Measurements from ENCODE around the gene GMPR2. TPM values are rescaled to one million over a fixed set of nuclear protein-coding genes. Genes with fewer than 3 reads are reported as not detected.
A peak's percentile ranks its signal among the peaks of the same experiment; 100 is the strongest.

The GMPR2 gene
- total and polyA plus RNA-seq, 5 experiments from 2014 or later = 76.4 to 111 (median 79.7) TPM

DNA sequence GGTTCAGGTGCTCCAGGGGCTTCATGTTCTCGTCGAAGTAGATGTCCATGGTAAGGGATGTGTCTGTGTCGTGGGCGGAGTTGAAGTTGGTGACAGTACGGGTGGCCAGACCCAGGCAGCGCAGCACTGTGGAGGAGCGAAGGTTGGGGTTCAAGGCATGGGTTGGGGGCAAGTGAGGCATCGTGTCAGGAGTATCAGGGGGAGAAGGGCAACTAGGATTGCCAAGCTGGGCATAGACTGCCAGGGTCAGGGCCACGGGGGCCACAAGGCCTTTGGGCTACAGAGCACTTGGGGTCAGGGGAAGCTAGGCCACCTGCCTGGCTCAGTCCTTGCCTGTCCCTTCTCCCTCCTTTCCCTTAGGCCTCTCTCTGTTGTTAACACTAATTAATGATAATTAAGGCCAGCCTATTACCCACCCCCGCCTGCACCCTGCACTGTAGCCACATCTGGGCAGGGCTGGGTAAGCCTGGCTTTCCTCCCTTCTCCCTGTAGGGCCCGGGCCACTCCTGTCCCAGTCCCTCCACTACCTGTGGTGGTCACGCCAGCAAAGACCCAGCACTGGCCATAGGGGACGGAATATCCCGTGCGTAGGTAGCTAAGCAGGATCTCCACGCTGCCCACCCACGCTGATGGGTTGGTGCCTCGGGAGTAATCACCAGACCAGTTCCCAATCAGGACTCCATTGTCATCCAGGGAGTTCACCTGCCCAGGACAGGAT, 26.0 kb downstream of the GMPR2 start:
- Mint-ChIP-seq H3K27me3 (no peaks in the 10 kb centered on the region), H3K9me3 (no peaks in the 10 kb centered on the region), H3K4me1 (no peaks in the 10 kb centered on the region), H3K4me3 (no peak overlapping the region), H3K36me3 (peaks cover 0 to 24% (median 10%) of the 10 kb centered on the region in 3 donors), H3K27ac (peak overlapping the region in 1 of 10 donors; percentile 40)
- POLR2A ChIA-PET = no interaction called here
- no peak for ATAC-seq
- no peak for DNase-seq

DNA sequence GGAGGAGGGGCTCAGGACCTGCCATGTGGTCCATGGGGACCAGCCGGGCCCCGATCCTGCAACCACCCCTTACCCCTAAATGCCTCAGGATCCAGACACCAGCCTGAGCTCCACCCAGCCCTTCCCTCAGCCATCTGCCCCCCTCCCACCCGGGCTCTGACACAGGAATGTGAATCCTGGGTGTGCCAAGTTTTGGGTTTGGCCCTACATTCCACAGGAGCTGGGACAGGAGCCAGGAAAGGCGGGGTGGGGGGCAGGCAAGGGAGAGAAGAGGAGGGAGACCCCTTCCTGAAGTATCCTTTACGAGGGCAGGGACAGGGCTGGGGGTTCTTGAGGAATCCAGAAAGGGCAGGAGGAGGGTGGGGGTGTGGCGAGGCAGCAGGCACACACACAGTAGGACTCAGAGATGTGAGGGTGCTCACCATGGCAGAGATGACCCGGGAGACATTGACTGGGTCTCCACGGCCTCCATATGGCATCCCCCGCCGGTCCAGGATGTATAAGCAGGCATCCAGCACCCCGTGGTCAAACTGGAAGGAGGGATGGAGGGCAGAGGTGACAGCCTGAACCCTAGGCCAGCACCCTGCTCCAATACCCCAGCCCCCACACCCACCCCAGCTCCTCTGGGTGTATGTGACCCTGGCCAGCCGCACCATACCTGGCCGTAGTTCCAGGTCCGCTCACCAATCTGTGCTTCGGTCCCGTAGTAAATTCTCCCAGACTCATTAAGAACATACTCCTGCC, 26.7 kb downstream of the GMPR2 start:
- Mint-ChIP-seq H3K27ac (no peak overlapping the region), H3K4me3 (no peak overlapping the region), H3K4me1 (no peaks in the 10 kb centered on the region), H3K36me3 (peaks cover 0 to 21% (median 8%) of the 10 kb centered on the region in 3 donors), H3K9me3 (no peaks in the 10 kb centered on the region), H3K27me3 (no peaks in the 10 kb centered on the region)
- POLR2A ChIA-PET = no interaction called here
- DNase-seq (no peak), ATAC-seq (no peak)

DNA sequence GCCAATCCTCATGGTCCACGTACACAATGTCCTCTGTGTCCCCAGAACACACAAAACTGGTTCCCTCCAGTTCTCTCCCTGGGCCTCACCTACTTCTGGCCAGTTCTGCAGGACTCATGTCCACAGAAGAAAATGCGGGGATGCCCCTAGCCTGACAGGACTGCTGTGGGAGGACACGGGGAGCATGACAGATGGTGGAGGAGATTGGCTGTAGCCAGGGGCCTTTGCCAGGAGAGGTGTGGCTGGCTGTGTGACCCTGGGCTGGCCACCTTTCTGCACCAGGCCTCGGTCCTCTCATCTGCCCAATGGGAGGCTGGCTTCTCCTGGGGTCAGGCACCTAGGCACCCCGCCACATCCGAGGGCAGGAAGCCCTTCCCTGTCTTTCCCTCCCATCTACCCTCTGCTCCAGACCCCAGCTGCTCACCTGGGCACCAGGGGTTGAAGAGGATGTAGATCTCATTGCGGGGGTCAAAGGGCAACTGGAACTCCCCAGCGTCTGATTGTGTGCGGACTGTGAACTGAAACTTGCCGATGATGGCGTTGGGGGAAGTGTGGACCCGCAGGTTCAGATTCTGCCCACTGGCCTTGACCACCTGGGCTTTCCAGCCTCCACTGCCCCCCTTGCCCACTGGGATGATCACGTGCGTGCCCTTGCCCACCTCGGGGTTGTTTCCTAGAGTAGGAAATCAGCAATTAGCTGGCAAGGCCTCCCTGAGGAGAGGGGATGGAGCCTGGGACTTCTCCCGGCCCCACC, 27.5 kb downstream of the GMPR2 start:
- H3K27ac Mint-ChIP-seq = no peak overlapping the region
- POLR2A ChIA-PET = no interaction called here
- no peak for DNase-seq

DNA sequence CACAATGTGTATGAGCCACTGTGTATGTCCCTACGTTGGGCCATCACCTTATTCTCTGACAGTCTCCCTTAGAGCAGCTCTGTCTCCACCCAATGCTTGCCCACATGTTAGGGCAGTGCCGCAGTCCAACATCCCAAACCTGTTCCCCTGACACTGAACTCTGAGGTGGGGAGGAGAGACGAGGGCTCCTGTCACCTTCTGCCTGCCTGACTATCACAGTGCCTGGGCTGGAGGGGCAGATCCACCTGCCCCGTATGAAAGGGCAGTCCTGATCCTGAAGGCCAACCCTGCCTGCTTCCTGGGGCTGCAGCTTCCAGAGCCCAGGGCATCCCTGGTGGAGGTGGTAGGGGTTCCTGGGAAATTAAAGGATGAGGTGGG, 28.0 kb downstream of the GMPR2 start:
- peaks cover 0 to 26% (median 1%) of the 10 kb centered on the region in 3 donors for H3K36me3 Mint-ChIP-seq

More for the DNA sequence above, 27.5 kb downstream of the GMPR2 start:
- peaks cover 0 to 23% (median 6%) of the 10 kb centered on the region in 3 donors for H3K36me3 Mint-ChIP-seq
- no peak overlapping the region for H3K4me3 Mint-ChIP-seq
- ATAC-seq = no peak
- no peaks in the 10 kb centered on the region for H3K27me3 Mint-ChIP-seq
- H3K4me1 Mint-ChIP-seq = no peaks in the 10 kb centered on the region
- H3K9me3 Mint-ChIP-seq = no peaks in the 10 kb centered on the region

DNA sequence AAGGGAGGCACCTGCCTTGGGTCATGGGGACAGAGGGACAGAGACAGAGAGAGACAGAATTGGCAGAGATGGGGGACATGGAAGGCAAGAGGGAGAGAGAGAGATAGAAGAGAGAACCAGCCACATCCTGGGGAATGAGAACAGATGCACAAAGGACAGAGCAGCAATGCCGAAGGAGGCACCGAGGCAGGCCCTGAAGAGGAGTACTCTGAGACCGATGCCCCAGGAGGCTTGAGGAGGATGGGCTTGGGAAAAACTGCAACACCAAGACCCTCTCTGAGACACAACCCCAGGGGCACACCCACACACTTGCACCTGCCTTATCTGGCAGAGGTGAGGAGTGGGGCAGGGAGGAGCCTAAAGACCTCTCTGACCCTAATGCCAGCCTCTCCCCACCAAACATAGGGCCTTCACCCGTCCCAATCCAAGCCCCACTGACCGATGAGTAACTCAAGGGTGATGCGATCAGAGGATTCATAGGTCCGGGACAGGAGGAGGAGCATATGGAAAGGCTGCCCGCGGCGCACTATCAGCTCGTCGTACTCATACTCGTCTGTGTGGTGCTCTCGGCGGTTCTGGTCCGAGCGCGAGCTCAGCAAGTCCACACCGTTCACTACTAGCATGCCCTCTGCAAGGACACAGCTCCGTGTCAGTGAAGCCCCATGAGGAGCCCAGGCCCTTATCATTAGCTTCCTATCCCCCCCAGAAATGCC, 28.7 kb downstream of the GMPR2 start:
- Mint-ChIP-seq H3K27ac (peak overlapping the region in 2 of 10 donors; percentile 35 to 41), H3K9me3 (no peaks in the 10 kb centered on the region), H3K4me1 (peaks cover 0 to under 1% (median 0%) of the 10 kb centered on the region in 4 donors), H3K36me3 (peaks cover 0 to 31% (median 1%) of the 10 kb centered on the region in 3 donors), H3K4me3 (no peak overlapping the region), H3K27me3 (no peaks in the 10 kb centered on the region)
- POLR2A ChIA-PET = interaction anchor here (1.8 kb wide), 1 partner anchor 10 kb away, joined by 6 read pairs; the partner anchor contains the start of gene RABGGTA
- DNase-seq (no peak), ATAC-seq (no peak)

More for the DNA sequence above, 28.0 kb downstream of the GMPR2 start:
- Mint-ChIP-seq H3K9me3 (no peaks in the 10 kb centered on the region), H3K4me3 (no peak overlapping the region), H3K27ac (no peak overlapping the region), H3K27me3 (no peaks in the 10 kb centered on the region), H3K4me1 (no peaks in the 10 kb centered on the region)
- POLR2A ChIA-PET = no interaction called here
- DNase-seq (no peak), ATAC-seq (no peak)

DNA sequence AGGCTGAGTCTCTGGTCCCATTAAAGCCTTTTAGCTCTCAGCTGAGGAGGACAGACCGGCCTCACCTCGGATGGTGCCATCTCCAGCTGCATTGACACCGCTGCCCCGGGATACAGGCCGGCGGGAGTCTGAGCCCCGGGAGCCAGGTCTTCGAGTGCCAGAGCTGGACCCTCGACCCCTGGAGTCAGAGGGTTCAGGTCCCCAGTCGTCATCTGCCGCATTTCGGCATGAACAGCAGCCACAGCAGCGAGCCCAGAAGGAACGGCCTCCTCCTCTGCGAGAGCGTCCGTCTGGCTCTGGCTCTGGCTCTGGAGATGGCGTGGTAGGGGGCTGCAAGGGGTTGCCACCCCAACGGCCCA, 29.2 kb downstream of the GMPR2 start:
- POLR2A ChIA-PET = interaction anchor here (1.8 kb wide), 1 partner anchor 10 kb away, joined by 6 read pairs; the partner anchor contains the start of gene RABGGTA
- H3K4me1 Mint-ChIP-seq = peaks cover 0 to 6% (median 2%) of the 10 kb centered on the region in 4 donors
- peaks cover 0 to 32% (median 6%) of the 10 kb centered on the region in 3 donors for H3K36me3 Mint-ChIP-seq

DNA sequence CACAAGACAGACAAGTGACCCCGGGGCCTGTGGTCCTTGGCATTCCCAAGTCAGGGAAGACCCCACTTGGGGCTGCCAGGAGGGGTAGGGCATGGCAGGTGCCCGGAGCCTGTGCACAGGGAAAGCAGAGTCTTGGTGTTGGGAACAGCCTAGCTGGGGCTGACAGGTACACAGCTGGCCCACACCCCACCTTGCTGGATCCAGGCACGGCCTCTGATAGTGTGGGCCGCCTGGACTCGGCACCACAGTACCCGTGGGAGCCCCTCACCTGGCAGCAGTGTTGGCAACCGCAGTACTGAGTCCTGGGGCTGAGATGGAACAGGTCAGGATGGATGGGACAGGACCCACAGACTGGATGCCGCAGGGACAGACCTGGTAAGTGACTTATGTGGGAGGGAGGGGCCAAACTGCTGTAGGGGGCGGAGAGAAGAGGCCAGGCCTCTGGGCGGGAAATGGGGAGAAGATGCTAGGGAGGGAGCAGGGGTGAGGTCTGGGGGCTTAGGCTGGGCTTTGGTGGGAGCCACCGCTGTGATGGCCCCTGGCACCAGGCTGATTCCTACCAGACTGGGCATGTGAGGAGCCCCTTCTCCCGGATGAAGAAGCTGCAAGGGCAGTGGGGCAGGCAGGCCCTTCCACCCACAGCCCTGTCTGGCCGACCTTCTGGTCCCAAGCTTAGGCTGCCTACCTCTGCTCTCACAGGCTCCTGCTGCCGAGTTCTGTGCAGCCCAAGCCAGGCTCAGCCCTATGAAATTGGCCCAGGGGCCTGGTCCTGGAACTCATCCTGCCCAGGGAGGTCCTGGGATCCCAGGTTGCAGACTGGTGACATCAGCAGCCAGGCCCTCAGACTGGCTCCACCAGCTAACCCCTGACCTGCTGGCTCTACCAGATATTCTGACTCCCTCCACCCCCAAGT, 30.3 kb downstream of the GMPR2 start, which contains the start of gene TGM1:
TGM1 (minus strand) TSS at position 357 of the 913 bp plus-strand sequence. CDS start 825 bp downstream, outside the sequence.
- ATAC-seq = no peak
- DNase-seq = no peak
- peaks cover 0 to 11% (median 4%) of the 10 kb centered on the region in 4 donors for H3K4me1 Mint-ChIP-seq
- H3K36me3 Mint-ChIP-seq = peaks cover 0 to 39% (median 10%) of the 10 kb centered on the region in 3 donors
- no peaks in the 10 kb centered on the region for H3K27me3 Mint-ChIP-seq
- H3K4me3 Mint-ChIP-seq = no peak within 1 kb of the TSS
- H3K9me3 Mint-ChIP-seq = no peaks in the 10 kb centered on the region
- POLR2A ChIA-PET = interaction anchor here (1.8 kb wide), 1 partner anchor 8 kb away, joined by 6 read pairs; the partner anchor contains the start of gene RABGGTA
- peak within 1 kb of the TSS in 3 of 10 donors; percentile 0 to 39 (median 15) for H3K27ac Mint-ChIP-seq

More for the DNA sequence above, 29.2 kb downstream of the GMPR2 start:
- Mint-ChIP-seq H3K27me3 (no peaks in the 10 kb centered on the region), H3K4me3 (no peak overlapping the region), H3K9me3 (no peaks in the 10 kb centered on the region), H3K27ac (no peak overlapping the region)
- DNase-seq (no peak), ATAC-seq (no peak)

DNA sequence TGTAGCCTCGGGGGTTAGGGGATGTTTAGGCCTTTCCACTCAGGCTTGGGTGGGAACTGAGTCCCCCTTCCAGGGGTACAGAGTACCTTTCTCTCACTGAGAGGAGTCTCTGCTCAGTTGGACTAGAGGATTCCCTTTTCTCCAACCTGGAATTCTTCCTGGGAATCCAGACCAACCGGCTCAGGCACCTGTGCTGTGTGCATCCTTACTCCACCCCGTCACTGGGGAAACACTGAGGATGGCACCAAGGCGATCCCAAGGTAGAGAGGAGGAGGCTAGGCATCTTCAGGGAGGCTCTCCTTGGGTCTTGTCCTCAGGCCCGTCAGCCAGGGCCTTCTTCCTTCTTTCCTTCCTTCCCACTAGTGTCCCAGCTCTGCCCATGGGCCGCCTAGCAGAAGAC, 31.1 kb downstream of the GMPR2 start:
- peaks cover 0 to 11% (median 4%) of the 10 kb centered on the region in 4 donors for H3K4me1 Mint-ChIP-seq
- H3K36me3 Mint-ChIP-seq = peaks cover 0 to 42% (median 12%) of the 10 kb centered on the region in 3 donors
- no peaks in the 10 kb centered on the region for H3K9me3 Mint-ChIP-seq
- DNase-seq (no peak), ATAC-seq (no peak)
- POLR2A ChIA-PET = no interaction called here
- no peak overlapping the region for H3K4me3 Mint-ChIP-seq
- H3K27ac Mint-ChIP-seq = peak overlapping the region in 1 of 10 donors; percentile 33
- no peaks in the 10 kb centered on the region for H3K27me3 Mint-ChIP-seq

DNA sequence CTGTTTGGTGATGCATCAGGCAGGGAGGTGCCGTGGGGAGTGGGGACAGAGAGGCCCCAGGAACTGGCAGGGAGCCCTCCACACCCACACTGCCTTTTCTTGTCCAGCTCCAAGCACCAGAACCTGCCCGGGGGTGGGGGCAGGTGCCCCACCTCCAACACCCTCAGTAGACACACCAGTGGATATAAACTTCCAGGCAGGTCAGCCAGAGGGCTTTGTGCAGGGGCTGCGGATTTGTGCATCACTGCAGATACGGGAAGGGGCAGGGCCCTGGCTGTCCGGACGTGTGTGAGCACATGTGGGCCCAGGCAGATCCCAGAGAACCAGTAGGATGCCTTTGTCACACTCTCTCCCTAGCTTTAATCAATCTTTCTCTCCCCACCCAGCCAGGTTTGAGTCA, 31.6 kb downstream of the GMPR2 start:
- Mint-ChIP-seq H3K27ac (peak overlapping the region in 1 of 10 donors; percentile 33), H3K27me3 (no peaks in the 10 kb centered on the region), H3K36me3 (peaks cover 0 to 45% (median 12%) of the 10 kb centered on the region in 3 donors), H3K4me3 (no peak overlapping the region), H3K4me1 (peaks cover 0 to 11% (median 5%) of the 10 kb centered on the region in 4 donors), H3K9me3 (no peaks in the 10 kb centered on the region)
- POLR2A ChIA-PET = no interaction called here
- ATAC-seq (no peak), DNase-seq (no peak)

DNA sequence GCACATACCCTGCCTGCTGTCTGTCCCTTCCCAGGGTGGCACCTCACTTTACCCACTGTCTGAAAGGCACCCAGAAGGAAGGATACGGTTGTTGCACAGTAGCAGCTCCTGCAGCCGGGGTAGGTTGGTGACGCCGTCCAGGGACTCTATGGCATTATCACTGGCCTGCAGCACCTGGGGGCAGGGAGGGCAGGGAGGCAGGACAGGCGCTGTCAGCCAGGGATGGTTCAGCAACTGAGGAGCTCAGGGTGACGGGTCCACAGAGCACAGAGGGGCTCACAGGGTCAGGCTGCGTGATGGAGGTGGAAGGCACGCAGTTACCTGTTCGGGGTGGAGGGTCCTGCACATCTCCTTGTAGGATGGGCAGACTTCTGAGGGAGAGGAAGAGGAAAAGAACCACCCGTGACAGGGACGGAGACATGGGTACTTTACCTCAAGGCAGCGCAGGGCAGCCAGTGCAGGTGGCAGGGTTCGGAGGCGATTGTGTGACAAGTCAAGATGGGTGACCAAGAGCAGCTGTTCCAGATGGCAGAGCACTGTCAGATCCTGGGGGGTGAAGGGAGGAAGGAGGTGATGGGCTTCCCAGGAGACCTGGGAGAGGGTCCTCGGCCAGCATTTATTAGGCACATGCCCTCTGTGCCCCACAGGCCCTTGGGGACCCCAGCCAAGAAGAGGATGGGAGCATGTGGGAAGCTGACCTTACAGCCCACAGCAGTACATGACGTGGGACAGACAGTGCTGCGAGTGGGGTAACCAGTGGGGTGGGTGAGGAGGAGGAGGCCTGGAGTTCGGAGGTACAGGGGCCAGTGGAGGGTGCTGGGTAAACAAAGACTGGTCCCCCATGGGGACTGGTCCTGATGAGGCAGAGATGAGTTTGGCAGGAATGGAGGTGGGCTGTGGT, 33.9 kb downstream of the GMPR2 start:
- Mint-ChIP-seq H3K27ac (peak overlapping the region in 5 of 10 donors; percentile 14 to 92 (median 53)), H3K4me1 (peaks cover 12 to 19% (median 13%) of the 10 kb centered on the region in 4 donors), H3K27me3 (no peaks in the 10 kb centered on the region), H3K4me3 (no peak overlapping the region), H3K36me3 (peaks cover 0 to 41% (median 10%) of the 10 kb centered on the region in 3 donors), H3K9me3 (no peaks in the 10 kb centered on the region)
- no peak for ATAC-seq
- DNase-seq = no peak
- POLR2A ChIA-PET = no interaction called here
